Sigmoid colon (tissue), 7 donors: ENCODE results near the gene NOC4L. TPM values are rescaled to one million over a fixed set of nuclear protein-coding genes. Genes with fewer than 3 reads are reported as not detected.

ENCODE experiments used
- DNase-seq: peaks from one replicate; pipeline ENCODE4 v3.0.0-alpha.2; 2019
- H3K27ac ChIP-seq, 4 donors: fragments of 200-600 bp; sonication (generic); one replicate each; pipeline ENCODE4 v1.5.1; 2016 to 2019; ENCODE audit warnings: mild to moderate bottlenecking in 1 of 4
- H3K27me3 ChIP-seq, 3 donors: fragments of 200-600 bp; sonication (generic); one replicate each; pipeline ENCODE4 v1.5.1; 2019; ENCODE audit warnings: mild to moderate bottlenecking in 1 of 3
- H3K36me3 ChIP-seq, 4 donors: fragments of 200-600 bp; sonication (generic); one replicate each; pipeline ENCODE4 v1.5.1; 2016 to 2019
- H3K4me1 ChIP-seq, 4 donors: fragments of 200-600 bp; sonication (generic); one replicate each; pipeline ENCODE4 v1.5.1; 2017 to 2019
- H3K4me3 ChIP-seq, 4 donors: fragments of 200-600 bp; sonication (generic); one replicate each; pipeline ENCODE4 v1.5.1; 2017 to 2019; ENCODE audit warnings: mild to moderate bottlenecking in 2 of 4, moderate library complexity in 1 of 4
- H3K9me3 ChIP-seq, 4 donors: fragments of 200-600 bp in 3 of 4; sonication (generic) in 3 of 4; one replicate each; pipeline versions ENCODE4 v1.5.1 to v1.6.1; 2013 to 2019
- EP300 ChIP-seq, 4 donors: sonication (generic); formaldehyde crosslinking; IDR thresholded peaks; one replicate each; pipeline ENCODE4 v1.6.1; 2017; ENCODE audit warnings: antibody characterized with exemption in 4 of 4
- POLR2A ChIP-seq, 2 donors: fragments of 450-650 bp; IDR thresholded peaks; one replicate each; pipeline ENCODE4 v1.6.1; 2016; ENCODE audit warnings: antibody characterized with exemption in 2 of 2, mild to moderate bottlenecking in 2 of 2, moderate library complexity in 2 of 2
- POLR2AphosphoS5 ChIP-seq, 4 donors: sonication (generic); formaldehyde crosslinking; IDR thresholded peaks; one replicate each; pipeline ENCODE4 v1.6.1; 2017; ENCODE audit warnings: antibody characterized with exemption in 4 of 4
- WGBS, 2 donors: extraction: QIAGEN DNeasy Blood & Tissue Kit; methylation state at CpG; one replicate each; pipeline ENCODE4 v1.1.7; 2013; 5-methylcytosine and 5-hydroxymethylcytosine counted together
- intact Hi-C: fragments of 100-400 bp; cut with DNase I; formaldehyde crosslinking; loops from one replicate; pipeline ENCODE4 v1.15.1; 2023
- polyA plus RNA-seq, 3 donors: library from polyadenylated mRNA; stranded (reverse); fragments of 200-250 nt; gene quantifications; one replicate each; pipeline ENCODE4 v1.2.3, GENCODE V29; 2013
- small RNA-seq, 3 donors: library from RNA; depleted of rRNA; stranded (forward); fragments of <200 nt; gene quantifications; one replicate each; pipeline ENCODE3, GENCODE V24; 2016
- total RNA-seq, 4 donors: library from RNA; depleted of rRNA; stranded (reverse); fragments of >200 nt; gene quantifications; one replicate each; pipeline ENCODE4 v1.1.0, GENCODE V29; 2016
- TF ChIP-seq, protein P1 (sequence below), 4 experiments: fragments of 450-650 bp in 3 of 4; fragments of 200-600 bp in 1 of 4; IDR thresholded peaks; one replicate each; pipeline ENCODE4 v1.5.1; 2016 to 2019; ENCODE audit warnings: antibody characterized with exemption in 4 of 4, mild to moderate bottlenecking in 3 of 4, moderate library complexity in 2 of 4
- donor health status: healthy with polysubstance abuse.
- donor health status: Bipolar disorder and iron deficiency.
- donor health status: healthy.

Gene NOC4L
- total and polyA plus RNA-seq, 7 donors, result 5.4 to 34.9 (median 9.4) TPM

DNA sequence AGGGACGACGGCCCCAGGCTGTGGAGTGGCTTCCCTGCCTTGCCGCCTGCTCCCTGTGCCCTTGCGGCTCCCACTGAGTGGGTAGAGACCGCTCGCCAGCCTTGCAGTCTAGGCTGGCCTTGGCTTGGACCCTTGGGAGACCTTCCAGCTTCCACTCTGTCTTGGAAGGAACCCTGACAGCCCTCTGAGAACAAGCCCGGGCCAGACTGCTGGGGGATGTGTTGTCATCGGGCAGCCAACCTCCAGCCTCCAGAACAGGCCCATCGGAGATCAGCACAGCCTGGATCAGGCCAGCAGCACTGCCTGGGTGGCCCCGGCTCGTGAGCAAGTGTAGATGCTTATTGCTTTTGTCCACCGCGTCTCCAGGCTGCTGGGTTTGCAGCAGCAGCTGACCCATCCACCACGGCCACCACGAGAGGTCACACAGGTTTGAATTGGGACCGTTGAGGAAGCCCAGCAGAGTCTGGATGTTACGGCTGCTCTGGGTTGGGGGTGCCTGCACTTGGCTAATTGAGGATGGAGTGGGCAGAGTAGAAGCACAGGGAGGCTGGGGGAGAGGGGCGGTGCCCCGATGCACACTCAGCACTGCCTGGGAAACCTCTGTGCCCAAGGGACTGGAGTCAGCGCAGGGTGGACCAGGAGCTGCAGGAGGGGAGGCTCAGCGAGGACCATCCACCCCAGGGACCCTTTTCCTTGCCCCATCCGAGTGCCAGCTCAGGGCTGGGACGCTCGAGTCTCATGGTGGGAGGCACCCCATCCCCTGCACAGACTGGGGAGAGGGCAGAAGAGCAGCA, 55.5 kb downstream of the NOC4L start:
- no peak for DNase-seq
- Histone ChIP-seq H3K27ac (no peak overlapping the region), H3K36me3 (no peaks in the 10 kb centered on the region), H3K9me3 (no peaks in the 10 kb centered on the region), H3K27me3 (peaks cover 16 to 34% (median 20%) of the 10 kb centered on the region in 3 donors), H3K4me1 (peaks cover 0 to 7% (median 5%) of the 10 kb centered on the region in 4 donors), H3K4me3 (no peak overlapping the region)
- TF ChIP-seq POLR2AphosphoS5 (IDR thresholded peaks at IDR 0.05) (no peak), POLR2A (IDR thresholded peaks at IDR 0.05) (no peak), EP300 (IDR thresholded peaks at IDR 0.05) (no peak)
- TF ChIP-seq, protein P1, sequence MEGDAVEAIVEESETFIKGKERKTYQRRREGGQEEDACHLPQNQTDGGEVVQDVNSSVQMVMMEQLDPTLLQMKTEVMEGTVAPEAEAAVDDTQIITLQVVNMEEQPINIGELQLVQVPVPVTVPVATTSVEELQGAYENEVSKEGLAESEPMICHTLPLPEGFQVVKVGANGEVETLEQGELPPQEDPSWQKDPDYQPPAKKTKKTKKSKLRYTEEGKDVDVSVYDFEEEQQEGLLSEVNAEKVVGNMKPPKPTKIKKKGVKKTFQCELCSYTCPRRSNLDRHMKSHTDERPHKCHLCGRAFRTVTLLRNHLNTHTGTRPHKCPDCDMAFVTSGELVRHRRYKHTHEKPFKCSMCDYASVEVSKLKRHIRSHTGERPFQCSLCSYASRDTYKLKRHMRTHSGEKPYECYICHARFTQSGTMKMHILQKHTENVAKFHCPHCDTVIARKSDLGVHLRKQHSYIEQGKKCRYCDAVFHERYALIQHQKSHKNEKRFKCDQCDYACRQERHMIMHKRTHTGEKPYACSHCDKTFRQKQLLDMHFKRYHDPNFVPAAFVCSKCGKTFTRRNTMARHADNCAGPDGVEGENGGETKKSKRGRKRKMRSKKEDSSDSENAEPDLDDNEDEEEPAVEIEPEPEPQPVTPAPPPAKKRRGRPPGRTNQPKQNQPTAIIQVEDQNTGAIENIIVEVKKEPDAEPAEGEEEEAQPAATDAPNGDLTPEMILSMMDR (IDR thresholded peaks at IDR 0.05), result no peak
- intact Hi-C loops, result loop anchor here (10.0 kb wide), 2 partner anchors 45 to 75 kb away; no protein-coding TSS in a partner anchor
- 81 to 84% methylated on average over 24 of the region's 24 CpGs for WGBS, 2 donors

GRCh38 chr12:132200800-132201199, 56.5 kb downstream of the NOC4L start:
- no peak for DNase-seq
- Histone ChIP-seq H3K4me1 (peaks cover 0 to 18% (median 16%) of the 10 kb centered on the region in 4 donors), H3K27me3 (peaks cover 22 to 44% (median 31%) of the 10 kb centered on the region in 3 donors), H3K9me3 (no peaks in the 10 kb centered on the region), H3K4me3 (no peak overlapping the region), H3K27ac (no peak overlapping the region), H3K36me3 (no peaks in the 10 kb centered on the region)
- 84 to 85% methylated on average over 19 of the region's 19 CpGs for WGBS, 2 donors
- TF ChIP-seq EP300 (IDR thresholded peaks at IDR 0.05), result no peak
- TF ChIP-seq POLR2AphosphoS5 (IDR thresholded peaks at IDR 0.05), result no peak
- no peak for TF ChIP-seq POLR2A (IDR thresholded peaks at IDR 0.05)
- TF ChIP-seq, protein P1 (IDR thresholded peaks at IDR 0.05), result no peak
- intact Hi-C loops, result loop anchor here (10.0 kb wide), 2 partner anchors 46 to 74 kb away; no protein-coding TSS in a partner anchor

- TF ChIP-seq EP300 (IDR thresholded peaks at IDR 0.05), result no peak
- no peak for TF ChIP-seq POLR2AphosphoS5 (IDR thresholded peaks at IDR 0.05)
- DNase-seq, result no peak
- Histone ChIP-seq H3K9me3 (no peaks in the 10 kb centered on the region), H3K27me3 (peaks cover 22 to 51% (median 36%) of the 10 kb centered on the region in 3 donors), H3K4me1 (peaks cover 0 to 20% (median 17%) of the 10 kb centered on the region in 4 donors), H3K4me3 (no peak overlapping the region), H3K27ac (no peak overlapping the region), H3K36me3 (no peaks in the 10 kb centered on the region)
- intact Hi-C loops, result loop anchor here (10.0 kb wide), 2 partner anchors 47 to 73 kb away; no protein-coding TSS in a partner anchor
- WGBS, 2 donors, result 80 to 88% methylated on average over 23 of the region's 23 CpGs
Observed at GRCh38 chr12:132201391-132202120, 57.3 kb downstream of the NOC4L start.

Small RNA genes within 50 kb of the gene (small RNA-seq; reads per million reads assigned to genes)
- 0 reads per million in 3 donors for gene AC138466.3

Other genes with a start within 250 kb of the NOC4L start
- 10 to 100 TPM; 13.2 to 29.1 (median 18.6) TPM for gene ULK1, start 249.8 kb upstream of the NOC4L start, total RNA-seq
- gene ULK1, start 249.8 kb upstream of the NOC4L start, polyA plus RNA-seq, result 10 to 100 TPM in 1 of 3 donors, 1 to 10 TPM in 2; 5.3 to 17.5 (median 5.4) TPM
- 10 to 100 TPM in 1 of 4 donors, 1 to 10 TPM in 3; 7.6 to 15.6 (median 8.9) TPM for gene PUS1, start 215.2 kb upstream of the NOC4L start, total RNA-seq
- 10 to 100 TPM in 1 of 3 donors, 1 to 10 TPM in 2; 9.0 to 33.8 (median 9.7) TPM for gene PUS1, start 215.2 kb upstream of the NOC4L start, polyA plus RNA-seq
- 10 to 100 TPM; 14.5 to 35.7 (median 18.8) TPM for gene EP400, start 194.5 kb upstream of the NOC4L start, total RNA-seq
- gene EP400, start 194.5 kb upstream of the NOC4L start, polyA plus RNA-seq, result 10 to 100 TPM in 1 of 3 donors, 1 to 10 TPM in 2; 3.2 to 22.3 (median 4.2) TPM
- 10 to 100 TPM in 1 of 4 donors, 1 to 10 TPM in 3; 6.8 to 13.7 (median 8.5) TPM for gene DDX51, start 138 bp upstream of the NOC4L start, total RNA-seq
- gene DDX51, start 138 bp upstream of the NOC4L start, polyA plus RNA-seq, result 10 to 100 TPM in 1 of 3 donors, 1 to 10 TPM in 2; 3.9 to 22.4 (median 4.8) TPM
- 1 to 10 TPM in 3 of 4 donors, under 1 TPM in 1; 0.28 to 5.0 (median 3.2) TPM for gene GALNT9, start 185.1 kb downstream of the NOC4L start, total RNA-seq
- under 1 TPM in 1 of 3 donors, not detected in 2; 0.45 TPM for gene GALNT9, start 185.1 kb downstream of the NOC4L start, polyA plus RNA-seq